GM10248 (cell line): Measurements from ENCODE around the gene FAM184A.

ENCODE experiments used
- CTCF ChIA-PET: fragments of 300-600 bp; sonication (Branson Sonifier 250); formaldehyde crosslinking; extraction: SDS; loops from one replicate; lab custom pipeline; 2021; ENCODE audit warnings: antibody characterized with exemption; lab: Yijun Ruan, JAX
- POLR2A ChIA-PET: fragments of 350-650 bp; sonication (Branson Sonifier 250); formaldehyde crosslinking; extraction: SDS; loops from one replicate; lab custom pipeline; 2020; ENCODE audit warnings: antibody characterized with exemption; lab: Yijun Ruan, JAX
- DNase-seq: peaks from one replicate; pipeline ENCODE4 v3.0.0; 2012; ENCODE audit errors: extremely low spot score
- CTCF ChIP-seq: IDR thresholded peaks from 2 replicates; pipeline ENCODE4 v1.5.1; 2012; ENCODE audit warnings: mild to moderate bottlenecking, low read depth; ENCODE audit errors: extremely low read depth, missing control alignments, control extremely low read depth

FAM184A gene

GRCh38 chr6:118984342-118984741 is 94.1 kb downstream of the FAM184A start:
- ChIA-PET POLR2A (no interaction called here), CTCF (no interaction called here)
- DNase-seq = peak; percentile 11
- TF ChIP-seq CTCF = no peak

- CTCF ChIA-PET = interaction anchor here (0.6 to 1.1 kb wide), 2 partner anchors 10 to 128 kb away, joined by 3 read pairs; no protein-coding TSS in a partner anchor
- POLR2A ChIA-PET = no interaction called here
- TF ChIP-seq CTCF = no peak
- DNase-seq = no peak
Measured at GRCh38 chr6:118982575-118982911, 95.9 kb downstream of the FAM184A start.

GRCh38 chr6:118981884-118982574 is 96.4 kb downstream of the FAM184A start:
- CTCF ChIA-PET = no interaction called here
- POLR2A ChIA-PET = no interaction called here
- DNase-seq = no peak
- TF ChIP-seq CTCF = no peak

GRCh38 chr6:118980063-118980462 is 98.4 kb downstream of the FAM184A start:
- ChIA-PET POLR2A (no interaction called here), CTCF (no interaction called here)
- TF ChIP-seq CTCF = no peak
- no peak for DNase-seq

- CTCF ChIA-PET = no interaction called here
- DNase-seq = no peak
- POLR2A ChIA-PET = no interaction called here
- no peak for TF ChIP-seq CTCF
Measured at GRCh38 chr6:118974790-118975189, 103.7 kb downstream of the FAM184A start.

- DNase-seq = no peak
- no peak for TF ChIP-seq CTCF
- ChIA-PET CTCF (interaction anchor here (1.4 to 1.7 kb wide), 2 partner anchors 9 to 11 kb away, joined by 3 to 6 read pairs; no protein-coding TSS in a partner anchor), POLR2A (no interaction called here)
Measured at GRCh38 chr6:118971682-118972081, 106.8 kb downstream of the FAM184A start.
